HepG2 (cell line): ENCODE measurements around the gene NOS1. TPM values are rescaled to one million over a fixed set of nuclear protein-coding genes. Genes with fewer than 3 reads are reported as not detected.

Experiments used
- E2F5 ChIP-seq: sonication (generic); formaldehyde crosslinking; conservative IDR thresholded peaks from 2 replicates; pipeline ENCODE4 v1.4.0; 2020; ENCODE audit warnings: missing genetic modification reagents
- ETV5 ChIP-seq: IDR thresholded peaks from 2 replicates; pipeline ENCODE4 v1.6.1; 2018; ENCODE audit warnings: missing biosample characterization, missing genetic modification reagents, inconsistent platforms, borderline replicate concordance
- FOXA1 ChIP-seq, 2 experiments: fragments of 450-650 bp in 1 of 2; sonication (generic) in 1 of 2; formaldehyde crosslinking in 1 of 2; IDR thresholded peaks; 2 replicates each; pipeline versions ENCODE4 v1.4.0 to v1.6.1; 2016 to 2020; ENCODE audit warnings: missing genetic modification reagents in 1 of 2
- FOXC1 ChIP-seq: sonication (generic); formaldehyde crosslinking; IDR thresholded peaks from 2 replicates; pipeline ENCODE4 v1.8.0; 2022; ENCODE audit warnings: mild to moderate bottlenecking, missing genetic modification reagents, borderline replicate concordance
- KAT7 ChIP-seq: IDR thresholded peaks from 2 replicates; pipeline ENCODE4 v1.6.1; 2018; ENCODE audit warnings: borderline replicate concordance, missing compliant biosample characterization
- MIXL1 ChIP-seq: IDR thresholded peaks from 2 replicates; pipeline ENCODE4 v1.6.1; 2016
- PAF1 ChIP-seq: IDR thresholded peaks from 2 replicates; pipeline ENCODE4 v1.6.1; 2016; ENCODE audit warnings: missing genetic modification reagents, missing compliant biosample characterization
- RARA ChIP-seq: IDR thresholded peaks from 2 replicates; pipeline ENCODE4 v1.6.1; 2016; ENCODE audit warnings: missing genetic modification reagents, missing compliant biosample characterization
- SALL2 ChIP-seq: sonication (generic); formaldehyde crosslinking; IDR thresholded peaks from 2 replicates; pipeline ENCODE4 v1.8.1; 2023; ENCODE audit warnings: mild to moderate bottlenecking, missing genetic modification reagents, inconsistent platforms
- TAF1 ChIP-seq: sonication (generic); formaldehyde crosslinking; IDR thresholded peaks from 2 replicates; pipeline ENCODE4 v1.4.0; 2020; ENCODE audit warnings: missing genetic modification reagents
- TEAD3 ChIP-seq: optimal IDR thresholded peaks from 2 replicates; pipeline ENCODE3; 2016; ENCODE audit warnings: borderline replicate concordance
- ZFX ChIP-seq: sonication (generic); formaldehyde crosslinking; IDR thresholded peaks from 2 replicates; pipeline ENCODE4 v1.4.0; 2020; ENCODE audit warnings: mild to moderate bottlenecking, low read depth, missing genetic modification reagents, moderate library complexity
- ZNF263 ChIP-seq: sonication (generic); formaldehyde crosslinking; IDR thresholded peaks from 2 replicates; pipeline ENCODE4 v1.4.0; 2020; ENCODE audit warnings: missing genetic modification reagents
- ZNF333 ChIP-seq: sonication (generic); formaldehyde crosslinking; IDR thresholded peaks from 2 replicates; pipeline ENCODE4 v1.4.0; 2020; ENCODE audit warnings: mild to moderate bottlenecking, missing genetic modification reagents, borderline replicate concordance
- ZNF558 ChIP-seq: sonication (generic); formaldehyde crosslinking; IDR thresholded peaks from 2 replicates; pipeline ENCODE4 v1.9.0; 2022; ENCODE audit warnings: mild to moderate bottlenecking, missing genetic modification reagents, borderline replicate concordance
- polyA plus RNA-seq, 8 experiments: library from polyadenylated mRNA; depleted of rRNA in 3 of 8; stranded (reverse) in 7 of 8; unstranded in 1 of 8; fragments of >200 nt; fragmentation: Illumina TruSeq in 4 of 8; extraction: Trizol in 4 of 8; gene quantifications; 2 replicates each; pipeline versions ENCODE4 v1.2.1 to v1.2.3, GENCODE V29; 2011 to 2016; ENCODE audit warnings: low read depth in 4 of 8, missing spikeins in 1 of 8, mixed read lengths in 1 of 8; ENCODE audit not compliant: insufficient read depth in 1 of 8
- total RNA-seq, 5 experiments: library from RNA; depleted of rRNA; stranded (reverse); fragments of >200 nt; fragmentation: Illumina TruSeq; extraction: Trizol; gene quantifications; 2 replicates each; pipeline ENCODE4 v1.2.3, GENCODE V29; 2016; ENCODE audit warnings: low read depth in 1 of 5
- TF ChIP-seq, protein P1 (sequence below): sonication (generic); formaldehyde crosslinking; IDR thresholded peaks from 2 replicates; pipeline ENCODE4 v1.5.1; 2020; ENCODE audit warnings: mild to moderate bottlenecking, missing genetic modification reagents, moderate library complexity
- TF ChIP-seq, protein P2 (sequence below): IDR thresholded peaks from 2 replicates; pipeline ENCODE4 v1.6.1; 2016; ENCODE audit warnings: low read depth, missing genetic modification reagents, missing compliant biosample characterization
- TF ChIP-seq, protein P3 (sequence below): IDR thresholded peaks from 2 replicates; pipeline ENCODE4 v1.6.1; 2016; ENCODE audit warnings: missing compliant biosample characterization, missing genetic modification reagents, borderline replicate concordance

Gene NOS1
- total and polyA plus RNA-seq, 2 of the 13 experiments (the other 11 are each of a cell fraction or from before 2014, with no cell fraction given): not detected

GRCh38 chr12:117190210-117190781 is 171.1 kb downstream of the NOS1 start, which contains the start of gene FBXO21 (continued):
- TF ChIP-seq E2F5 (CRISPR knock-in tag): peak; percentile 82
- TF ChIP-seq ZNF333 (CRISPR knock-in tag): peak; percentile 59; the same call in 1 of the 2 replicates
- peak; percentile 81; the same call in 1 of the 2 replicates for TF ChIP-seq KAT7 (CRISPR knock-in tag)
- TF ChIP-seq SALL2 (CRISPR knock-in tag): peak; percentile 44; the same call in 1 of the 2 replicates
- no peak for TF ChIP-seq ZNF263 (CRISPR knock-in tag)
- peak; percentile 25; the same call in 1 of the 2 replicates for TF ChIP-seq RARA (CRISPR knock-in tag)
- 0 out of 2 replicates have a peak, but pooled peaks have one; percentile 37 for TF ChIP-seq ETV5 (CRISPR knock-in tag)
- TF ChIP-seq, protein P1, sequence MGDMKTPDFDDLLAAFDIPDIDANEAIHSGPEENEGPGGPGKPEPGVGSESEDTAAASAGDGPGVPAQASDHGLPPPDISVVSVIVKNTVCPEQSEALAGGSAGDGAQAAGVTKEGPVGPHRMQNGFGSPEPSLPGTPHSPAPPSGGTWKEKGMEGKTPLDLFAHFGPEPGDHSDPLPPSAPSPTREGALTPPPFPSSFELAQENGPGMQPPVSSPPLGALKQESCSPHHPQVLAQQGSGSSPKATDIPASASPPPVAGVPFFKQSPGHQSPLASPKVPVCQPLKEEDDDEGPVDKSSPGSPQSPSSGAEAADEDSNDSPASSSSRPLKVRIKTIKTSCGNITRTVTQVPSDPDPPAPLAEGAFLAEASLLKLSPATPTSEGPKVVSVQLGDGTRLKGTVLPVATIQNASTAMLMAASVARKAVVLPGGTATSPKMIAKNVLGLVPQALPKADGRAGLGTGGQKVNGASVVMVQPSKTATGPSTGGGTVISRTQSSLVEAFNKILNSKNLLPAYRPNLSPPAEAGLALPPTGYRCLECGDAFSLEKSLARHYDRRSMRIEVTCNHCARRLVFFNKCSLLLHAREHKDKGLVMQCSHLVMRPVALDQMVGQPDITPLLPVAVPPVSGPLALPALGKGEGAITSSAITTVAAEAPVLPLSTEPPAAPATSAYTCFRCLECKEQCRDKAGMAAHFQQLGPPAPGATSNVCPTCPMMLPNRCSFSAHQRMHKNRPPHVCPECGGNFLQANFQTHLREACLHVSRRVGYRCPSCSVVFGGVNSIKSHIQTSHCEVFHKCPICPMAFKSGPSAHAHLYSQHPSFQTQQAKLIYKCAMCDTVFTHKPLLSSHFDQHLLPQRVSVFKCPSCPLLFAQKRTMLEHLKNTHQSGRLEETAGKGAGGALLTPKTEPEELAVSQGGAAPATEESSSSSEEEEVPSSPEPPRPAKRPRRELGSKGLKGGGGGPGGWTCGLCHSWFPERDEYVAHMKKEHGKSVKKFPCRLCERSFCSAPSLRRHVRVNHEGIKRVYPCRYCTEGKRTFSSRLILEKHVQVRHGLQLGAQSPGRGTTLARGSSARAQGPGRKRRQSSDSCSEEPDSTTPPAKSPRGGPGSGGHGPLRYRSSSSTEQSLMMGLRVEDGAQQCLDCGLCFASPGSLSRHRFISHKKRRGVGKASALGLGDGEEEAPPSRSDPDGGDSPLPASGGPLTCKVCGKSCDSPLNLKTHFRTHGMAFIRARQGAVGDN (CRISPR knock-in tag): peak; percentile 81
- TF ChIP-seq FOXC1 (CRISPR knock-in tag): peak; percentile 57; the same call in 1 of the 2 replicates
- peak; percentile 98 for TF ChIP-seq TAF1 (CRISPR knock-in tag)
- TF ChIP-seq, protein P2, sequence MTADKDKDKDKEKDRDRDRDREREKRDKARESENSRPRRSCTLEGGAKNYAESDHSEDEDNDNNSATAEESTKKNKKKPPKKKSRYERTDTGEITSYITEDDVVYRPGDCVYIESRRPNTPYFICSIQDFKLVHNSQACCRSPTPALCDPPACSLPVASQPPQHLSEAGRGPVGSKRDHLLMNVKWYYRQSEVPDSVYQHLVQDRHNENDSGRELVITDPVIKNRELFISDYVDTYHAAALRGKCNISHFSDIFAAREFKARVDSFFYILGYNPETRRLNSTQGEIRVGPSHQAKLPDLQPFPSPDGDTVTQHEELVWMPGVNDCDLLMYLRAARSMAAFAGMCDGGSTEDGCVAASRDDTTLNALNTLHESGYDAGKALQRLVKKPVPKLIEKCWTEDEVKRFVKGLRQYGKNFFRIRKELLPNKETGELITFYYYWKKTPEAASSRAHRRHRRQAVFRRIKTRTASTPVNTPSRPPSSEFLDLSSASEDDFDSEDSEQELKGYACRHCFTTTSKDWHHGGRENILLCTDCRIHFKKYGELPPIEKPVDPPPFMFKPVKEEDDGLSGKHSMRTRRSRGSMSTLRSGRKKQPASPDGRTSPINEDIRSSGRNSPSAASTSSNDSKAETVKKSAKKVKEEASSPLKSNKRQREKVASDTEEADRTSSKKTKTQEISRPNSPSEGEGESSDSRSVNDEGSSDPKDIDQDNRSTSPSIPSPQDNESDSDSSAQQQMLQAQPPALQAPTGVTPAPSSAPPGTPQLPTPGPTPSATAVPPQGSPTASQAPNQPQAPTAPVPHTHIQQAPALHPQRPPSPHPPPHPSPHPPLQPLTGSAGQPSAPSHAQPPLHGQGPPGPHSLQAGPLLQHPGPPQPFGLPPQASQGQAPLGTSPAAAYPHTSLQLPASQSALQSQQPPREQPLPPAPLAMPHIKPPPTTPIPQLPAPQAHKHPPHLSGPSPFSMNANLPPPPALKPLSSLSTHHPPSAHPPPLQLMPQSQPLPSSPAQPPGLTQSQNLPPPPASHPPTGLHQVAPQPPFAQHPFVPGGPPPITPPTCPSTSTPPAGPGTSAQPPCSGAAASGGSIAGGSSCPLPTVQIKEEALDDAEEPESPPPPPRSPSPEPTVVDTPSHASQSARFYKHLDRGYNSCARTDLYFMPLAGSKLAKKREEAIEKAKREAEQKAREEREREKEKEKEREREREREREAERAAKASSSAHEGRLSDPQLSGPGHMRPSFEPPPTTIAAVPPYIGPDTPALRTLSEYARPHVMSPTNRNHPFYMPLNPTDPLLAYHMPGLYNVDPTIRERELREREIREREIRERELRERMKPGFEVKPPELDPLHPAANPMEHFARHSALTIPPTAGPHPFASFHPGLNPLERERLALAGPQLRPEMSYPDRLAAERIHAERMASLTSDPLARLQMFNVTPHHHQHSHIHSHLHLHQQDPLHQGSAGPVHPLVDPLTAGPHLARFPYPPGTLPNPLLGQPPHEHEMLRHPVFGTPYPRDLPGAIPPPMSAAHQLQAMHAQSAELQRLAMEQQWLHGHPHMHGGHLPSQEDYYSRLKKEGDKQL: 0 out of 2 replicates have a peak, but pooled peaks have one; percentile 38
- TF ChIP-seq, protein P3, sequence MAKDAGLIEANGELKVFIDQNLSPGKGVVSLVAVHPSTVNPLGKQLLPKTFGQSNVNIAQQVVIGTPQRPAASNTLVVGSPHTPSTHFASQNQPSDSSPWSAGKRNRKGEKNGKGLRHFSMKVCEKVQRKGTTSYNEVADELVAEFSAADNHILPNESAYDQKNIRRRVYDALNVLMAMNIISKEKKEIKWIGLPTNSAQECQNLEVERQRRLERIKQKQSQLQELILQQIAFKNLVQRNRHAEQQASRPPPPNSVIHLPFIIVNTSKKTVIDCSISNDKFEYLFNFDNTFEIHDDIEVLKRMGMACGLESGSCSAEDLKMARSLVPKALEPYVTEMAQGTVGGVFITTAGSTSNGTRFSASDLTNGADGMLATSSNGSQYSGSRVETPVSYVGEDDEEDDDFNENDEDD (CRISPR knock-in tag): peak; percentile 61; the same call in 1 of the 2 replicates
- no peak for TF ChIP-seq PAF1 (CRISPR knock-in tag)
- TF ChIP-seq FOXA1 (IDR thresholded peaks at IDR 0.05): no peak
- TF ChIP-seq FOXA1 (CRISPR knock-in tag; IDR thresholded peaks at IDR 0.05): peak; percentile 14; the same call in 1 of the 2 replicates
- peak; percentile 56; the same call in 1 of the 2 replicates for TF ChIP-seq ZNF558 (CRISPR knock-in tag)
- TF ChIP-seq TEAD3: peak; percentile 37
- TF ChIP-seq MIXL1 (CRISPR knock-in tag): peak; percentile 38; the same call in 1 of the 2 replicates
- TF ChIP-seq ZFX (CRISPR knock-in tag): peak; percentile 95
